G401 (cell line): ENCODE data around the gene RABGAP1L. TPM values are rescaled to one million over a fixed set of nuclear protein-coding genes. Genes with fewer than 3 reads are reported as not detected.
"Not testable (repeated sequence)": the region's sequence is repeated elsewhere in the genome, so short reads cannot be mapped to it uniquely, and the experiment has no call there.

ENCODE experiments used
- DNase-seq: peaks from one replicate; pipeline ENCODE4 v3.0.0-alpha.2; 2015; ENCODE audit warnings: low spot score
- in situ Hi-C: cut with HindIII; loops from 2 replicates; pipeline ENCODE4 v1.10.0; 2016; ENCODE audit warnings: low sequenced_read_pairs, mixed read lengths
- total RNA-seq: library from RNA; depleted of rRNA; stranded (reverse); fragments of >200 nt; shearing (Covaris generic); gene quantifications from 2 replicates; pipeline ENCODE4 v1.2.3, GENCODE V29; 2014

The RABGAP1L gene
- total RNA-seq, 1 experiment from 2014 or later: 23.3 TPM

DNA sequence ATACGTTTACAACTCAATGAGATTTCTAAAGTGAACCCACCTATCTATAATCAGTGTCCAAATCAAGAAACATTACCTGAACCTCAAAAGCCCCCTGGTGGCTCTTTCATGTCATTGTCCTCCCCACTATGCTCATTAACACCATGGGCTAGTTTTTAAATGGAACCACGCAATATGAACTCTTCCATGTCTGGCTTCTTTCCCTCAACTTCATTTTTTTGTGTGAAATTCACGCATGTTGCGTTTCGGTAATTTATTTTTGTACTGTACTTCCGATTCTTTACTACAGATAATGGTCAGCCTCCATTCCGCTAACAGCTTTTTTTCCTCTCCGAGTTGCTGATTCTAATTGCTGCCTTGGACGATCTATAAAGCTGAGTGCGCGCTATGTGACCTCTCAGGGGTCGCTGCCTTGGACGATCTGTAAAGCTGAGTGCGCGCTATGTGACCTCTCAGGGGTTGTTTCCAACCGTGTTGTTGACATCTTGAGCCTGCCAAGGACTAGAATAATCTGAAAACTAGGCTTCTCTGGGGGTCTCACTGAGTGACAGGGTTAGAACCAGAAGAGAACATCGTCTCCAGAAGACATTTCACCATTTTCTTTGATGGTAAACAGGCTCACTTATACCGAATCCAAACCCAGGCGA lies 839.4 kb downstream of the RABGAP1L start:
- DNase-seq: peak; percentile 80
- in situ Hi-C loops: no loop called here

DNA sequence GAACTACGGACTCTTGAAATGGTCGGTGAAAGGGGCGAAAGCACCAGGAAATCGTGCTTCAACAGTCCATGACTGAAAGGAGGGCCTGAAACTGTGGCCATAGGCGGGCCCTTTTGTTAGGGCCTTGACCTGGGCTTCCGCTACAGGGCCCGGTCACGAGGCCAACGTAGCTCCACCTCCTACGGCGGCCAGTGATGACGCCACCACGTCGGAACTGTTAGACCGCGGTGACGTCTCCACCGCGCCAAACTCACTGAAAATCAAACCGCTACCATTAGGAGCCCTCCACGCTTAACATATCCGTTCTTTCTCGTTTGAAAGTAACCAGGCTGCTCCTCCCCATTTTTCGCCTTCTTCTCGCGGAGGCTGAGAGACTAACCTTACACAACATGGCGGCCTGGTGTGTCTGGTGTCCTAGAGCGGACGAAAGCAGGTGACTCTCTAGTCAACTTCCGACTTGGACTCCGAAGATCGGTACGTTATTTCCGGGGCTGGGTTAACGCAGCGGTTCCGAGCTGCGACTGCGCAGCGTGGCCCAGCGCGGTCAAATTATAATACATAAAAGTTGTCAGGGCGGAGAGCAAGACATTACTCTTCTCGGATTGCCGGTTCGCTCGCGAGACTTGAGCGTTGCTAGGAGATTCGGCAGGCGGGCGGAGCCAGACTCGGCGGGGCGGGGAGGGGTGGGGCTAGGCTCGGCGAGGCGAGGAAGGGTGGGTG lies 840.1 kb downstream of the RABGAP1L start:
- in situ Hi-C loops: no loop called here
- DNase-seq: peak; percentile 99

DNA sequence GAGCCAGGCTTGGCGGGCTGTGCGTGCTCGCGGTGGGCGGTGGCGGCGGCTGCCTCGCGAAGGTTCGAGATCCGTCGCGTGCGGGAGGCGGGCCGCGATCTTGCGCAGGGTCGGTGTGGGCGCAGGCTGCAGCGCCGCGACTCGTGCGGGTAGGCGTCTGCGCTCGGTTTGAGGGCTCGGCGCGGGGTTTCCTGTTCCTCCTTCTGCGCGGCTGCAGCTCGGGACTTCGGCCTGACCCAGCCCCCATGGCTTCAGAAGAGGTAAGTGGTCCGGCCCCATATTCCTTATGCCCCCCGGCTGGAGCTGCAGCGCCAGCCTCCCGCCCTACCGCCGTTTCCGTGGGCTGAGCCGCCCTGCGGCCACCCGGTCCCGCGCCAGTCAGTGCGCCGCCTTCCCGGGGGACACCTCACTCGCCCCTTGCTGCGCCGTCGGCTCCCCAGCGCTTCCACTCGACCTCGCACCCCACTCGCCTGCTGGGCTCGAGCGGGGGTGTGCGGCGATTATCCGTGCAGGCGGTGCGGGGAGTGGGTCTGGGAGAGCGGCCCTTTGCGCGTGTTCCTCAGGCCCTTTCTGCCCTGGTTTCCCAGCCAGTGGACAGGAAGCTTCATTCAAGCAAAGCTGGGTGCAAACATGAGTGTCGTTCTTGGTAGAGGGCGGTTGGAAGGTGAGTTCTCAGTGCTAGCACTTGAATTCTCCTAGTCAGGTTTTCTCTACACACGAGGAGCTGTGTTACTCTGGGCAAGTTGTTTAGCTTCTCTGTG lies 840.8 kb downstream of the RABGAP1L start, which contains the start of gene CACYBP:
CACYBP (plus strand) TSS at position 12 of the 761 bp plus-strand sequence; CDS start at position 246, 234 bp downstream.
- in situ Hi-C loops: no loop called here
- peak; percentile 63 for DNase-seq

DNA sequence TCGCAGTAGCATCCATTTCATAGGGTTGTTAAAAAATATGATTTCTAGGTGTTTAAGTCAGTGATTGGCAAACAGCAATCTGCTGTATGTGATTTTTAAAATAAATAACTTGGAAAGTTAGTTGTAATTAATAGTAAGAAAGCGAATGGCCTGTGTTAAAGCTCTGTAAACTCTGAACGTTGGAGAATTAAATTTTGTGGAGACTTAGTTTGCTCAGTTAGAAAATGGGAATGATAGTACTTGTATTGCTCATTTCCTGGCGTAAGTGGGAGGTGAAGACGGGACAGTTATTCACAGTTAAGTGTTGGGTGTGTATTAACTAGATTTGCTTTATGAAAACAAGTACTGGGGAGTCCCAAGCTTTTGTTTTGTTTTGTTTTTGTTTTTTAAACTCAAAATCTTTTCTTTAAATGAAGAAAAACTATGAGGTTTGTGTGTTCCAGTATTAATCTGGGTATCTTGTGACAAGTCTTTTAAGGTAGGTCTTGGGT lies 841.4 kb downstream of the RABGAP1L start:
- no peak for DNase-seq
- in situ Hi-C loops: no loop called here

DNA sequence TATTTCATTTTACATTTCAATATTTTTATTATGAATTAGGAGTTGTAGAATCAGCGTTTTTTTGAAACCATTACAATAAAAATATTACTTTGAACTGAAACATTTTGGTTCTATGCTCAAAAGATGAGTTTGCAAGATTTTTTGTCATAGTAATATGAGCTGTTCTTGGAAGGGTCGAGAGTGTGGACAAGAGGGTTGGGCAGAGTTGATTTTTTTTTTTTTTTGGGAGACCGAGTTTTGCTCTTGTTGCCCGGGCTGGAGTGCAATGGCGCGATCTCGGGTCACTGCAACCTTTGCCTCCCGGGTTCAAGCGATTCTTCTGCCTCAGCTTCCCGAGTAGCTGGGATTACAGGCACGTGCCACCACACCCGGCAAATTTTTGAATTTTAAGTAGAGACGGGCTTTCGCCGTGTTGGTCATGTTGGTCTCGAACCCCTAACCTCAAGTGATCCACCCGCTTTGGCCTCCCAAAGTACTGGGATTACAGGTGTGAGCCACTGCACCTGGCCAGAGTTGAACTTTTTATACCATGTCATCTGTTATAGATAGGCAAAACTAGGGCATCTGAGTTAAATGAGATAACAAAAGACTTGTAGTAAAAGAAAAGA lies 843.7 kb downstream of the RABGAP1L start:
- DNase-seq: no peak
- in situ Hi-C loops: no loop called here

DNA sequence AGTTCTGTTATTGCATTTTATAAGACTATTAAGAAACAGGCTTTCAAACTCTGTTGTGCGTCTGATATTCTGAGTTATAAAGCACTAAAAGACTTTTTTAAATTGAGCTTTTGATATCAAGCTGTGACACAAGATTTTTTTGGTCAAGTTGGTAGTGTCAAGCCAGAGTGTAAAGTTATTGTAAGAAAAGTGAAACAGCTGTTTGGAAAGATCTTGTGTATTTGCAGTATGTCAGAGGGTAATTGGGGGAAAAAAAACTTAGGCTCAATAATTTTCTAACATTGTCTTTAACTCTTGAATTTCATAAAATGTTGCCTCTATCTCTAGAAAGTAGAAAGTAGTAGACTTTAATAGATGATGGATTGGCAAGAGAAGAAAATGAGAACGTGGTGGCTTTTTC lies 844.2 kb downstream of the RABGAP1L start:
- in situ Hi-C loops: no loop called here

DNA sequence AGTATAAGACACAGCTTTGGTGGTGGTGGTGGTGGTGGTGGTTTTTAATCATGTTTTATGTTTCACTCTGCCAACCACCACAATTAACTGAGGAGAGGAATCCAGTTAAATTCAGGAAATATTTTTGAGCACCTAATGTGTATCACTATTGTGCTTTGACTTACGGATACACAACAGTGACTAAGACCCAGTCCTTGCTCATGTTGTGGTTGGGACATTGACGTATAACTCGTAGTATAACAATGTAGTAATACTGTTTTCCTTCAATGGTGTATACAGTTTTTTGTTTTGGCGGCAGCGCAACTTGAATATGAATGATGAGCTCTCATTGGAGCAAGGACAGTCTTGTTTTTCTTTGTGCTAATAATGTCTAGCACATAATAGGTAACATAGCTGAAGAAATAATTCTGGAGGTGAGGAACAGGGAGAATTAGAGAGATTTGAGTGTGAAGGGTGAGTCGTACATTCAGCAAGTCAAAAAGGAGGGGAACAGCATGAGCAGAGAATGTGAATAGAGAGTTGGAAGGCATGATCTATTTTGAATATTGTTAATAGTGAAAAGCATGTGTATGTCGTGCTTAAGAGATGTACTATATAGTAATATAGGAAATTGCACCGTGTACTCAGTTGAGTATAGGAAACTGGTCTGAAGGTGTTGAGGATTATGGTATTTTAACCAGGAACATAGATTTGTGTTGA lies 845.9 kb downstream of the RABGAP1L start:
- DNase-seq: no peak
- in situ Hi-C loops: no loop called here

More for the DNA sequence above, 844.2 kb downstream of the RABGAP1L start:
- DNase-seq: no peak

DNA sequence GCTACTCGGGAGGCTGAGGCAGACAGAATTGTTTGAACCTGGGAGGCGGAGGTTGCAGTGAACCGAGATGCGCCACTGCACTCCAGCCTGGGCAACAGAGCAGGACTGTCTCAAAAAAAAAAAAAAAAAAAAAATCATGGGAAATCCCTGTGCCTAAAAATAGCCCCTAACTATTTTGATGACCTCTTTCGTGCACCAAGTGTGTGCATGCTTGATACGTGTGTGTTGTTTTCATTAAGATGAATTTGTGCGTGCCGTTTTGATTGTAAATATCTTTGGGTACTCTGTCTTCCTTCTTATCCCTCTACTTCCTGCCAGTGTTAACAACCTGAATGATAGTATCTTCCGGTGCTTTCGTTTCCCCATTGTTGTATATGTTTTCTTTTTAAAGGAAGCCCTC lies 850.2 kb downstream of the RABGAP1L start:
- no peak for DNase-seq
- in situ Hi-C loops: no loop called here

DNA sequence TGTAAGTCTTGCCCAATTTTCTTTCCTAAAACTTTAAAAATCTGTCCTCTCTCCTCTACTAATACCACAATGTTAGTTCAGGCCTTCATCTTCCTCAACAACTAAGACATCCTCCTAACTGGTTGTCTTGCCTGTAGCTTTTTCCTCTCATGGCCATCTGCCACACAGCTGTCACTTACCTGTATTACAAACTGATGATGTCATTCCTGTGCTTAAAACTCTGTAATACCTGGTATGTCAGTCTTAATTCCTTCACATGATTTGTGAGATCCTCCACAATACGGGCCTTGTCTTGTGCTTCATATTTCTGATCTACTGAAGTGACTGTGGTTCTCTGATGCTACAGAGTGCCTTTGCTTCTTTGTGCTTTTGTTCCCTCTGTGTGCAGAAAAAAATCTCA lies 854.1 kb downstream of the RABGAP1L start:
- DNase-seq: no peak
- in situ Hi-C loops: no loop called here

DNA sequence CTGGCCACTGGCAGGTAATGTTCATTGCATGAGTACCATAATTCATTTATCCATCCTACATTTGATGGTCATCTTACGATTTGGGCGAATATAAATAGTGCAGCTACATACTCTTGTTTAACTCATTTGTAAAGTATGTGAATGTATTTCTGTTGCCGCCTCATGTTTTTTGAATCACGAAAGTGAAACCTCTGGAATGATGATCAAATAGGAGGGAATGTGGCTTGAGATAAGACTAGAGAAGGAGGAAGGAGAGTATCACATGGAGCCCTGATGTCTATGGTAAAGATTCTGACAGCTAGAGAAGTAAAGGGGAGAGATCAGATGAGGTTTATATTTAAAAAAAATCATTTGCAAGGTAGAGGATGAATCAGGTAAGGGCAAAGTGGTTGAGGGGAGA lies 855.9 kb downstream of the RABGAP1L start:
- no peak for DNase-seq
- in situ Hi-C loops: no loop called here

DNA sequence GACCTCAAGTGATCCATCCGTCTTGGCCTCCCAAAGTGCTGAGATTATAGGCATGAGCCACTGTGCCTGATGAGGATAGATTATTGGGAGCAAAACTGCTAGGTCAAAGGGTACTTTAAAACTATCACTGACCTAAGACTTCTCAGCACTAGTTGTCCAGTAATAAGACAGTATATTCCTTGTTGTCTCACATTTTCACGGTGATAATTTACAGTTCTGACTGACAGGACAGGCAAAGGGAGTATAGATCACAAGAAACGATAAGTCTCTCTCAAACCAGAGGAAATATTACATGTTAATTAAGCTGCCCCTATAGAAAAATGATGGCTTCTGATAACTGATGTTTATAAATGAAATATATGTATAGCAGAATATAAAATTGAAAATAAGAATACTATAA lies 860.2 kb downstream of the RABGAP1L start:
- in situ Hi-C loops: no loop called here

DNA sequence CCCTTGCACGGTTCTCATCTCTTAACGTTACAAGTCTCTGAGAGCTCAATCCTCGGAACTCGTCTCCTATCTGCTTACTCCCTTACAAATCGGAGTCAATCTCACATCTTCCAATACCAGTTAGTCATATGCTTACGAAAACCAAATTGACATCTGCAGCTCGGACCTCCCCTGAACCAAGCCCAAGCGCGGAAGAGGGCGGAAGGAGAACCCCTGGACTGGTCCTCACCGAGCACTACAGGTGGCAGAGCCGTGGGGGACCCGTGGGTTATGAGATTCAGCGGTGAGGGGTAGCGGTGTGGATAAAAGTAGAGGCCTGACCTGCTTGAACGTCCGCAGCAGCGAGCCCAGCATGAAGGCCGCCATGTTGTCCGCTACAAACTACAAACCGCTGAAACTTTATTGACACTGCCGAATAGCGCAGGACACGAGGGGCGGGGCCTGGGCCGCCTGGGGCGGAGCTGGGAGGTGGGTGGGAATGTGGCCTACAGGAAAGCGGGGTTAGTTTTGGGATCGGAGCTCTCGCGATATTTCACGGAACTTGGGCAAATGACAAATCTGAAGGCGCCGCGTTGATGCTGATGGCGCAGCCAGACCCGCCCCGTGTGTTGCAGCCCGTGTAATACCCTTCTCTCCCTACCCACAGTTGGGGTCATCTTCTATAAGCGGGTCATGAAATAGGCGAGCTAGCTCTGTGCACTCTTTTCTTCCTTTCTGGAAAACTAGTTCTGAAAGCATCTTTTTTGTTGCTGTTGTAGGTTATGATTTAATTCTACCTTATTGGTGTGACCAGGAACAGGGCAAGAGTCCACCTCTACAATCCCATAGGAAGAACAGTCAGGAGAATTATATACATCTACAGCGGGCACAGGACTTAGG lies 864.0 kb downstream of the RABGAP1L start, which contains the start of gene MRPS14:
MRPS14 (minus strand) TSS at position 383 of the 879 bp plus-strand sequence; CDS start at position 366, 17 bp downstream.
- in situ Hi-C loops: no loop called here
- DNase-seq: peak; percentile 98

More for the DNA sequence above, 860.2 kb downstream of the RABGAP1L start:
- DNase-seq: no peak

DNA sequence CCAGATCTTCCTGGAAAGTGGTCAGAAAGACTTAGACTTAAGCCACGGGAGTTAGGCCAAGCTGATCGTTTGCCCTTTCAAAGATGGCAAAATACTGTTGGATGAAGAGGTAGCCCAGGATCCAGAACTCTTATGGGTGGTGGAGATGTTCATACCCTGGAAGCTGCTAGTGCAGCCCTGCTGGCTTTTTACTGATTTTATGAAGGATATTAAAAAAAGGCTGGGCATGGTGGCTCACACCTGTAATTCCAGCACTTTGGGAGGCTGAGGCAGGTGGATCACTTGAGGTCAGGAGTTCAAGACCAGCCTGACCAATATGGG lies 864.6 kb downstream of the RABGAP1L start:
- DNase-seq, in situ Hi-C loops: not testable (repeated sequence)

DNA sequence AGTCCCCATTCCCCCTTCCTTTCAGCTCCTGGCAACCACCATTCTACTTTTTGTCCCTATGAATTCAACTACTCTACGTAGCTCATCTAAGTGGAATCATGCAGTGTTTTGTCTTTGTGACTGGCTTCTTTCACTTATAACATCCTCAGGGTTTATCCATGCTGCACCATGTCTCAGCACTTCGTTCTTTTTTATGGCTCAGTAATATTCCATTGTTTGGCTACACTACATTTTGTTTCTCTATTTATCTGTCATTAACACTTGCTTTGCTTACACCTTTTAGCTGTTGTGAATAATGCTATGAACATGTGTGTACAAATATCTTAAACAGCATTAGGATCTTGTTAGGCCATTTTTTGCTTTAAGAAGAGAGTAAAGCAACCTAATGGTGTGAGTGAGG lies 865.5 kb downstream of the RABGAP1L start:
- in situ Hi-C loops: no loop called here
- no peak for DNase-seq

DNA sequence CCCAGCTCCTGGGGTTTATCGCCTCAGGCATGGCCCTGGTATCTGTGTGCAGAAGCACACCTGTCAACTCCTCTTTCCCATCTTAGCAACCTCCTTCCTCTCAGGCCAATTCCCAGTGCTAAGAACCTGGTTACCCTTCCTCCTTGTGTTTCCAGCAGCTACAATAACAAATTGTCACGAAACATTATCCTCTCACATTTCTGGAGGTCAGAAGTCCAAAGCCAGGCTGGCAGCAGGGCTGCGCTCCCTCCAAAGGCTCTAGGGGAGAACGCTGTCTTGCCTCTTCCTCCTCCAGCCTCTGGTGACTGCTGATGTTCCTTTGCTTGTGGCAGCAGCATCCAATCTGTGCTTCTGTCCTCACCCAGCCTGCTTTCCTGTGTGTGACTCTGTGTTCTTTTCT lies 874.6 kb downstream of the RABGAP1L start:
- in situ Hi-C loops: no loop called here

DNA sequence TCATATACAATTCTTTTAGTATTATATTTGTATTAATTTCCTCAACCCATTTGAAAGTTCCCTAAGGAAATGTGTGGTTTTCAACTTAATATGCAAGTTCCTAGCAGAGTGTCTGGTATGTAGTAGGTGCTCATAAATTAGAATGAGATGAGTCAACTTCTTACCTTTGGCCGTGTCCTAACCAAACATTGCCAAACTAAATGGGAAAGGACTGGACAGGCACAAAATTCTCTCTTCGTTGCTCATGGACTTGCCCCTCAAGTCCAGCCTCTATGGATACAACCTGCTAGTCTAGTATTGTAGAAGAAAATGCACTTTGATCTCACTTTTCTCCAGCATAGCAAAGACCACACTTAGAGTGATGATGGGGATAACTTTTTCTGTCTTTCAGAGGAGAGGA lies 875.5 kb downstream of the RABGAP1L start:
- no peak for DNase-seq

More for the DNA sequence above, 874.6 kb downstream of the RABGAP1L start:
- DNase-seq: no peak

DNA sequence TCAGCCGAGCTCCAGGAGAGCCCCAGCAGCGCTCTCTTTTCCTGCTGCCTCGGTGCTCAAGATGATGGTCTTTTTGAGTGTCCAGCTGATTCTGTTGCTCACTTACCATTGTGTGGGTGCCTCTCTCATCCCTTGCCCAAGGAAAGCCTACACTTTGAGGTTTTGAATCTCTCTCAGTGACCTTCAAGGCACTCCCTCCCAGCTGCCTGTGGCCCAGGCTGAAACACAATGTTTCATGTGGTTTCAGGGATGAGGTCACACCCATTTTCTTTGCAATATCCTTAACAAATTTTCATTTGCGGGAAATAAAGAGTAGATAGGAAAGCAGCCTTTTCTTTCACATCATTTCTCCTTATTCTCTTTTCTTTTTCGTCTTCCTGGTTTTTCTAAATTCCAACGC lies 876.5 kb downstream of the RABGAP1L start:
- in situ Hi-C loops: no loop called here
- DNase-seq: no peak

More for the DNA sequence above, 875.5 kb downstream of the RABGAP1L start:
- in situ Hi-C loops: no loop called here

DNA sequence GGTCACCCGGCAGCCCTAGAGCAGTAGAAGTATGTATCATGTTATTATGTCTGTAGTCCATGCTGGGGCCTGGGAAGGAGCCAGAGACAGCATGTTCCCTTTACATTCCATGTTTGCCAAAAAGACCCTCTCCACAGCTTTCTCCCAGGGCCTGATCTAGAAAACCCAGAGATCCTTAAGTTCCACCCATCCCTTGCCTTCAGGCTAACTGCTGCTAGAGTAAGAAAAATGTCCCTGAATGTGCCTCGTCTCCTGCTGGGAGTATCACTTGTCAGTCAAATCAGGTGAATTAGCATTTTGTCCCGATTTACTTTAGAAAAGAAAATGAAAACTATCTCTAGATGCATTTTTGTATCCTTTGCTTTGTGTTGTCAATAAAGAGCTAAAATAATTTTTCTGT lies 877.2 kb downstream of the RABGAP1L start:
- no peak for DNase-seq
- in situ Hi-C loops: no loop called here
